Activated CD4-positive, alpha-beta T cell treated with anti-CD3 and anti-CD28 coated beads, Interleukin-2, Interleukin-6, amounts not matched to agents 100 ng/mL and 50 ng/mL, durations not matched to agents 16 hours and 8 hours (primary cell): ENCODE data around the gene IQGAP3.

Experiments
- DNase-seq: peaks from one replicate; pipeline ENCODE4 v3.0.0-alpha.2; 2020

IQGAP3 gene

GRCh38 chr1:156534424-156535060, 37.8 kb downstream of the IQGAP3 start:
- DNase-seq = no peak

DNA sequence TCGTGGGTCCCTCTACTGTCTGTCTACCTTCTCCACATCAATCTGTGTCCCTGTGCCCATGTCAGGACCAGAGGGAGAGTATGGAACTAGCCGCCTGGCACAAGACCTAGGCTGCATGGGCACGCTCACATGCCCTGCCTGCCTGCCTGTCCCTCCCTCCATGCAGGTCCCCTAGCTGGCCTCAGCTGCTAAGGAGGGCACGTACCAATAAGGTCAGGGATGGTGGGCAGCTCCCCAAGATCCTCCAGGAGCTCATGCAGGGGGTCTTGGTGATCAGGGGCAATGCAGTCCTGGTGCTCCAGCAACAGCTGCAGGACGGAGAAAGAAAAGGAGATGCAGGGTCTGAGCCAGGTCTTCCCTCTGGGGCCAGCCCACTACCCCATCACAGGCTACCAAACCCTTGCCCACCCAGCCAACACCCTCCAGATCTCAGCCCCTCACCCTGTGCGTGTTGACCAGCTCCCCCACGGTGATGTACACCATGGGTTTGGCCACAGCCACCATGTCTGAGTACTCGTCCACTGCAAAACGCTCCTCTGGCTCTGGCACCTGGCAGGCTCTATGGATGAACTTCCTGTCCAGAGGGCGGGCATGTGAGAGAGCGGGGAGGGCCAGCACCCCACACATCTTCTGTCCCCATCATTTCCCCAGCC, 38.7 kb downstream of the IQGAP3 start:
- DNase-seq = no peak

GRCh38 chr1:156532374-156532773, 40.0 kb downstream of the IQGAP3 start:
- DNase-seq = no peak

- no peak for DNase-seq
Observed at GRCh38 chr1:156530006-156530405, 42.4 kb downstream of the IQGAP3 start.

- DNase-seq = no peak
Observed at GRCh38 chr1:156528875-156529425, 43.4 kb downstream of the IQGAP3 start.

DNA sequence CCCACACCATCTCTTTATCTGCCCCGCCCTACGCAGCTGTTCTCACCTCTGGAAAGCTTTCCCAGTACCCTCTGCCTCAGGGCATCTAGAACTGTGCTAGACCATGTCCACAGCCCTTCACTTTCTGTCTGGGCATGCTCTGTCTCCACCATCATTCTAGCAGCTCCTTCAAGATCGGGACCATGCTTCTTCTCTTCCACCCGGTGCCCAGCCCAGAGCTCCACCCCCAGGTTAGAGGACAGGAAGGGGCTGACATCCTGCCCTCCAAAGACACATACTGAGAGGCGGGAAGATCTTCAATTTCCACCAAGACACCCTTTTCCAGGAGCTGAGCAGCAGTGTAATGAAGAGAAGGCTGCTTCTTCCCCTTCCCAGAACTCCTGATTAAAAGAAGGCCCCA, 44.1 kb downstream of the IQGAP3 start:
- no peak for DNase-seq

DNA sequence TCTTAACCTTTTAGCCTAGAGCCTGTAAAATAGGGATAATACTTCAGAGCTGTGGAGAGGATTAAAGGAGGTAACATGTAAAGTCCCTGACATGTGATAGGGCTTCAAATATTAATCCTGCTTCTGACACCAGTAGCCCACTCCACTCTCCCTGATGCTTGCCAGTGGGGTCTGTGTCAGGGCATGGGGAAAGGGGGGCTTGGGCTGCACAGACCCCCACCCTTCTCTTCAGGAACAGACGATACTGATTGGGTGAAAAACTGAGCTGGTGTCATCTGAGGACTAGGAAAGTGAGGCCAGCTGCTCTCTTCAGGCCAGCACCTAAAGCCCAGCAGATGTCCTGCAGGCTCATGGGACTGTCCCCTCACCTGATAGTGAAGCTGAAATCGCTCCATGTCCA, 44.8 kb downstream of the IQGAP3 start:
- DNase-seq = no peak

- no peak for DNase-seq
Observed at GRCh38 chr1:156525856-156526489, 46.4 kb downstream of the IQGAP3 start.

GRCh38 chr1:156525071-156525501, 47.3 kb downstream of the IQGAP3 start:
- DNase-seq = no peak

GRCh38 chr1:156524481-156524869, 47.9 kb downstream of the IQGAP3 start:
- DNase-seq = peak; percentile 25

DNA sequence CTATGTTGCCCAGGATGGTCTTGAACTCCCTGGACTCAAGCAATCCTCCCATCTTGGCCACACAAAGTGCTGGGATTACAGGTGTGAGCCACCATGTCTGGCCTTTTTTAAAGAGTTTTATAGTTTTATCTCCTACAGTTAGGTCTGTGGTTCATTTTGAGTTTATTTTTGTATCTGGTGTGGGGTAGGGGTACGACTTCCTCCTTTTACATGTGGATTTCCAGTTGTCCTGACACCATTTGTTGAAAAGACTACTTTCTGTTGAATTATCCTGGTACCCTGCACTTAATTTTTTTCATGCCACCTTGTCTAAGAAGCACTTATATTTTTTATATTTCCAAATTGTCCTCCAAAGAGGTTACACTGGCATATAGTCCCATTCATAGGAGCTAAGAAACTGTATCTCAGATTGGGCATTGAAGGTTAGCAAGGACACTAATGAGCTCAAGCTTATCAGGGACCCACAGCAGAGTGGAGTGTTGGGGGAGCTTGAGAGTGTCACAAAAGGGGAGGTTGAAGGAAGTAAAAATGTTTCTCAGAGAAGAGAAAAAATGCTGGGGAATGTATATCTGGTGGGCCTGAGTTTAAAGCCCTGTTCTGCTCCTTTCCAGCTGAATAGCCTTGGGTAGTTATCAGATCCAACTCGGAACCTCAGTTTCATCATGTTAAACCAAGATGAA, 48.4 kb downstream of the IQGAP3 start:
- no peak for DNase-seq

DNA sequence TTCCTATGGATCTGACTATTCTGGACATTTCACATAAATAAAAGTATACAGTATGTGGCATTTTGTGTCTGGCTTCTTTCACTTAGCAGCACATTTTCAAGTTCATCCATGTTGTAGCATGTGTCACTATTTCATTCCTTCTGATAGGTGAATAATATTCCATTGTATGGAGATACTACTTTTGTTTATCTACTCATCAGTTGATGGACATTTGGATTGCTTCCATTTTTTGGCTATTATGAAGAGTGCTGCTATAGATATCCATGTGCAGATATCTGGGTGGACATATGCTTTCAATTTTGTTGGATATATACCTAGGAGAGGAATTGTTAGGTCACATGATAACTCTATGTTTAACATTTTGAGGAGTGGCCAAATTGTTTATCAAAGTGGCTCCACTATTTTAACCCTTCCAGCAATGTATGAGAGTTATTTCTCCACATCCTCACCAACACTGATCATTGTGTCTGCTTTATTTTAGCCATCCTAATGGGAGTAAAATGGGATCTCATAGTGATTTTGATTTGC, 49.9 kb downstream of the IQGAP3 start:
- DNase-seq = no peak

- DNase-seq = no peak
Observed at GRCh38 chr1:156517748-156518147, 54.6 kb downstream of the IQGAP3 start.

GRCh38 chr1:156516821-156517220, 55.5 kb downstream of the IQGAP3 start:
- no peak for DNase-seq

- no peak for DNase-seq
Observed at GRCh38 chr1:156515956-156516355, 56.4 kb downstream of the IQGAP3 start.

GRCh38 chr1:156513185-156513584, 59.2 kb downstream of the IQGAP3 start:
- DNase-seq = no peak

- DNase-seq = peak; percentile 79
Observed at GRCh38 chr1:156511644-156512043, 60.7 kb downstream of the IQGAP3 start.

DNA sequence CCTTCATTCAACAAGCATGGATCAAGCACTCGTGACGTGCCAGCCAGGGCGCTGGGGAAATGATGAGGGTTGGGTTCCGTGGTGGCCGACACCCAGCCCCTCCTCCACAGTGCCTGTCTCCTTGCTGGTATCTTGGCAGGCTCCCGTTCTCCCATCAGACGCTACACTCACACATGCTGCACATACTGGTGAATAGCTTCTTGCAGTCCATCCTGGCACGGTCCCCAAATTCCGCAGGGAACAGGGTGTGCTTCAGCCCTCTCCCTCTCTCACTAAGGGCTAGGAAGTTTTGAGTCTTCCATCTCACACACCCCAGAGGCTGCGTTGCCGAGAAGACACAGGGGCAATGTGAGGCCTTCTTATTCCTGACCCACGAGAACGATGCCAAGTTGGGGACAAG, 61.7 kb downstream of the IQGAP3 start:
- no peak for DNase-seq

DNA sequence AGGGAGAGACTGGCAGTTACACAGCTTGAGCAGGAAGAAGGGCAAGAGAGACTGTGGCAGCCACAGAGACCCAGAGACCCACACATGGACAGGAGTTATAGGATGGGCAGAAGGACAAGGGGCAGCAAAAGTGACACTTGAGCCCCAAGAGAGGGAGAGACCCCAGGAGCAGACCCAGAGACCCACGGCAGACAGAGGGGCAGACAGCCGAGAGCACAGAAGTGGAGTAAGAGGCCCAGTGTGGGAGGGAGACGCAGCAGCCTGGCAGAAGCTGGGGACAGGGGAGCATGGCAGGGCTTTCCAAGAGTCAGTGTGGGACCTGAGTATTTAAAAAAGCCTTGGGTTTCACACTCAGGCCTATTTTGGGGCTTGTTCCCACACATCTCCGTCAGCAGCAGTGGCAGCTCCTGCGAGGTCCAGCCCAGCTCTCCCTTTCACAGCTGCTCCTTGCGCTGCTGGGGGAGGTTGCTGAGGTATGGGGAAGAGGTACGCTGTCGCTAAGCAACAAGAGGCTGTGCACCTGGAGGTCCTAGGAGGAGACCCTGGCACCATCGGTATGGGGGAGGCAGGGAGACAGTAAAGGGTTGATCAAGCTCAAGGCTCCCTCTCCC, 62.8 kb downstream of the IQGAP3 start:
- no peak for DNase-seq

DNA sequence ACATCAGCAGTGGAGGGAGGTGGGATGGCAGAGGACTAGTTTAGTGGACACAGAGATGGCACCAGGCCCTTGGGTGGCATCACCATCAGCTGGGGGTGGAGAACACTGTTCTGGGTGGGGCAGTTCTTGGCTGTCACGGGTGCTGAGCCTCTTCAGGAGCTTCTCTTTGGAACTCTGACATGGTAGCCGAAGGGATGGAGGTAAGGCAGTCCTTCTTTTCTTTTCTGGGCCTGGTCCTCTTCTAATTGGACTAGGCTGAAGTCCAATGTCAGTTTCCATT, 63.5 kb downstream of the IQGAP3 start:
- DNase-seq = no peak

GRCh38 chr1:156508205-156508954, 64.0 kb downstream of the IQGAP3 start:
- DNase-seq = no peak

DNA sequence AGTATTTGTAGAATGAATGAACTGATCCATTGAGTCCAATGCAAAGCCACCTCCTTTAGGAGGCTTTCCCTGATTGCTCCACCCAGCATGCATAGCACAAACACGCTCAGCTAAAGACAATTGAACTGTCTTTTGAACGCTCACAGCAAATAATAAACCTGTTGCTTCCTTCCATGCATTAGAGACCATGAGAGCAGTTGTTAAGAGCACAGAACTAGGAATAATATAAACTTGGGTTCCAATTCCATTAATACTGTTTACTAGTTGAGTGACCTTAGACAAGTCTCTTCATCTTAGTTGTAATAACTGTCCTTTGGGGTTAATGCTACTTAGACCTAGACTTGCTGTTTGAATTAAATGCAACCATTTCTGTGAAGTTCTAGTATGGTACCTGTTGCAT, 65.9 kb downstream of the IQGAP3 start:
- DNase-seq = no peak
